ENCODE data around the gene ATP8A2. TPM values are rescaled to one million over a fixed set of nuclear protein-coding genes. Genes with fewer than 3 reads are reported as not detected.

ATP8A2 gene
- total and polyA plus RNA-seq, 7 donors: under 0.01 to 2.2 (median 1.2) TPM; not detected in 1

DNA sequence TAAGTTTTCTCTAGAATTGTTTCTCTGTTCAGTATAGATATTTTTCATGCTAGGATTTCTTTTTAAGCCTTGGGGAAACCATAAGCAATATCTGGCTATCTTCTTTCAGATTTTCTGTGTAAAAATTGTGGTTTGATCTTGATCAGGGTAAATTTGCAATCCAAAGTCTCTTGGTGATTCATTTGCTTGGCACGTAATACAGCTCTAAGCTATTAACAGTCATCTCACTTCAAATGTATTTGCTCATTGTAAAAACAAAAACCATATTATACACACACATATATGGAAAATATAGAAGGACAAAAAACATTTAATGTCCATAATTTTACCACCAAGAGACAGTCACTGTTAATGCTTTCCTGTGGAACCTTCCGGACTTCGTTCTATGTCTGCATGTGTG lies 489.1 kb downstream of the ATP8A2 start:
- Histone ChIP-seq H3K27me3 (no peaks in the 10 kb centered on the region), H3K9me3 (no peaks in the 10 kb centered on the region), H3K4me1 (no peaks in the 10 kb centered on the region), H3K4me3 (no peak overlapping the region), H3K36me3 (no peaks in the 10 kb centered on the region), H3K27ac (no peak overlapping the region)
- TF ChIP-seq EP300 (IDR thresholded peaks at IDR 0.05) (no peak), POLR2AphosphoS5 (IDR thresholded peaks at IDR 0.05) (no peak), POLR2A (IDR thresholded peaks at IDR 0.05) (no peak)
- TF ChIP-seq, protein P1, sequence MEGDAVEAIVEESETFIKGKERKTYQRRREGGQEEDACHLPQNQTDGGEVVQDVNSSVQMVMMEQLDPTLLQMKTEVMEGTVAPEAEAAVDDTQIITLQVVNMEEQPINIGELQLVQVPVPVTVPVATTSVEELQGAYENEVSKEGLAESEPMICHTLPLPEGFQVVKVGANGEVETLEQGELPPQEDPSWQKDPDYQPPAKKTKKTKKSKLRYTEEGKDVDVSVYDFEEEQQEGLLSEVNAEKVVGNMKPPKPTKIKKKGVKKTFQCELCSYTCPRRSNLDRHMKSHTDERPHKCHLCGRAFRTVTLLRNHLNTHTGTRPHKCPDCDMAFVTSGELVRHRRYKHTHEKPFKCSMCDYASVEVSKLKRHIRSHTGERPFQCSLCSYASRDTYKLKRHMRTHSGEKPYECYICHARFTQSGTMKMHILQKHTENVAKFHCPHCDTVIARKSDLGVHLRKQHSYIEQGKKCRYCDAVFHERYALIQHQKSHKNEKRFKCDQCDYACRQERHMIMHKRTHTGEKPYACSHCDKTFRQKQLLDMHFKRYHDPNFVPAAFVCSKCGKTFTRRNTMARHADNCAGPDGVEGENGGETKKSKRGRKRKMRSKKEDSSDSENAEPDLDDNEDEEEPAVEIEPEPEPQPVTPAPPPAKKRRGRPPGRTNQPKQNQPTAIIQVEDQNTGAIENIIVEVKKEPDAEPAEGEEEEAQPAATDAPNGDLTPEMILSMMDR (IDR thresholded peaks at IDR 0.05): no peak
- WGBS, 2 donors: 65 to 77% methylated on average over 3 of the region's 3 CpGs
- no peak for DNase-seq
- intact Hi-C loops (cut with DNase I): no loop called here

DNA sequence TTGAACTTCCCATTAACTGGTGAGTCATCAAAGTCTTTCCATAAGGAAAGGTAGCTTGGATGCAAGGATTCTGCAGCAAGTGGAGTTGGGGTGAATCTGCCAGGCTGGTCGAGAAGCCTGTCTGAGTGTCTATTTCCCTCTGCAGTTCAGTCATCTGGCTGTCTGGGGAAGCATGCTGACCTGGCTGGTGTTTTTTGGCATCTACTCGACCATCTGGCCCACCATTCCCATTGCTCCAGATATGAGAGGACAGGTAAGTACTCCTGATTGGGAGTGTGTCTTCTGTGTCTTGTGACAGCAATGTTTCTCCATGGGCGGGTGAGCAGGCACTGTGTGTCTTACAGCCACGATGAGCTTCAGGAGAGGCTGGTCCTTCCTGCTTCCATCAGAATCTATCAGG lies 490.4 kb downstream of the ATP8A2 start:
- no peaks in the 10 kb centered on the region for H3K4me1 ChIP-seq
- no peak overlapping the region for H3K27ac ChIP-seq
- no peak overlapping the region for H3K4me3 ChIP-seq
- DNase-seq: no peak
- intact Hi-C loops (cut with DNase I): no loop called here
- H3K9me3 ChIP-seq: no peaks in the 10 kb centered on the region
- WGBS, 2 donors: 62 to 78% methylated on average over 4 of the region's 4 CpGs
- H3K27me3 ChIP-seq: no peaks in the 10 kb centered on the region
- H3K36me3 ChIP-seq: no peaks in the 10 kb centered on the region
- TF ChIP-seq, protein P1 (IDR thresholded peaks at IDR 0.05): no peak
- TF ChIP-seq POLR2A (IDR thresholded peaks at IDR 0.05): no peak
- TF ChIP-seq POLR2AphosphoS5 (IDR thresholded peaks at IDR 0.05): no peak
- TF ChIP-seq EP300 (IDR thresholded peaks at IDR 0.05): no peak

DNA sequence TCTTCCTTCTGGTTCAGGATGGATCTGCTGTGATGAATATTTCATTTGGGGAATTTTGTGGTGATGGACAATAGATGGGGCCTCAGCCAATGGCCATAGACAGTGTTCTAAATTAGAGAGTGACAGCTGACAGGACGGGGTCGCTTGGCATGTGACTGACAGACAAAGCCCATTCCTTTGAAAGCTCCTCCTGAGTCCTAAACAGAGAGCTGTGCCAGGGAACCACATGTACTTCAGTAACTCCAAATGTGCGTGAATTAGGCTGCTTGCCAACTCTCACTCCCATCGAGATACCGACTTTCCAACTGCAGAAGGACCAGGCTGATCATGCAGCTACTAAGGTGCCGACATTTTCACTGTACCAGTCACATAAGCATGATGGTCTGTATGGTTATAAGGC lies 492.3 kb downstream of the ATP8A2 start:
- no peaks in the 10 kb centered on the region for H3K36me3 ChIP-seq
- no peaks in the 10 kb centered on the region for H3K9me3 ChIP-seq
- no peak overlapping the region for H3K4me3 ChIP-seq
- H3K4me1 ChIP-seq: no peaks in the 10 kb centered on the region
- H3K27me3 ChIP-seq: no peaks in the 10 kb centered on the region
- intact Hi-C loops (cut with DNase I): no loop called here
- 79 to 90% methylated on average over 6 of the region's 6 CpGs for WGBS, 2 donors
- no peak for TF ChIP-seq POLR2AphosphoS5 (IDR thresholded peaks at IDR 0.05)
- TF ChIP-seq, protein P1 (IDR thresholded peaks at IDR 0.05): no peak
- TF ChIP-seq POLR2A (IDR thresholded peaks at IDR 0.05): no peak
- TF ChIP-seq EP300 (IDR thresholded peaks at IDR 0.05): no peak
- DNase-seq: no peak
- no peak overlapping the region for H3K27ac ChIP-seq

DNA sequence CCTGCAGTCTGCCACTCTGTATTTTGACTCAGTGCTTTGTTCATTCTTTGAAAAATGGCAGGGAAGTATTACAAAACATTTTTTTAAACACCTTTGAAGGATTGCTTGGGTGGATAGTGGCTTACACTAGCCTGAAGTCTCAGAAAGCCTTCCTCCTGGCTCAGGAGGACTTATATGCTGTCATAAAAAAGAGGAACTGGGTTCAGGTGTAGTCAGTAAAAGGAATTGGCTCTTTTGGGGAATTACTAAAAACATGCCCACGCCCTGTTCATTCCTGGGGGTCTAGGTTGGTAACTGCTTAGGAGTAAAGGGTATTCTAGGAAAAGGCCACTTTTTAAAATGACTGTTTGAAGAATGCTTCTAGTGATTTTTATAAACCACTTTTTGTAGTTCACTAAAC lies 493.2 kb downstream of the ATP8A2 start:
- Histone ChIP-seq H3K4me3 (no peak overlapping the region), H3K27ac (no peak overlapping the region), H3K4me1 (no peaks in the 10 kb centered on the region), H3K27me3 (no peaks in the 10 kb centered on the region), H3K9me3 (no peaks in the 10 kb centered on the region), H3K36me3 (no peaks in the 10 kb centered on the region)
- intact Hi-C loops (cut with DNase I): no loop called here
- TF ChIP-seq POLR2A (IDR thresholded peaks at IDR 0.05): no peak
- no peak for TF ChIP-seq POLR2AphosphoS5 (IDR thresholded peaks at IDR 0.05)
- no peak for DNase-seq
- 79 to 88% methylated on average over 1 of the region's 1 CpG for WGBS, 2 donors

DNA sequence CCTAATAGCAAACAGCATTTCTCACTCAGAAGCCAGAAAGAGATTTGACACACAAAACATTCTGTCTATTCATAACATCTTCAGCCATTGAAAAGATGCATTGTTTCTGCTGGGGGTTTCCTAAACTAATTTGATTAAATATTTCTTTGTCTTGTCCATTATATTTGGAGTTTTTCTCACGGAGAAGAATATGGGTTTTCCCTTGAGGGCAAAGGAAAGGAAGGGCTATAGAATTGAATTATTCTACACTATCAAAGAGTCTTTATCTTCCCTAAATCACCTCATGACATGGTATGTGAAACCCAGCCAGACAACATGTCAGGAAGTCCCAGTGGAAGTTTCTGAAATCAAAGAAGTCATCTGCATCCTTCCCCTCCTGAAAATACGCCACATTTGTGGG lies 493.6 kb downstream of the ATP8A2 start:
- TF ChIP-seq EP300 (IDR thresholded peaks at IDR 0.05) (no peak), POLR2A (IDR thresholded peaks at IDR 0.05) (no peak), POLR2AphosphoS5 (IDR thresholded peaks at IDR 0.05) (no peak)
- TF ChIP-seq, protein P1 (IDR thresholded peaks at IDR 0.05): no peak
- Histone ChIP-seq H3K4me3 (no peak overlapping the region), H3K27me3 (no peaks in the 10 kb centered on the region), H3K9me3 (no peaks in the 10 kb centered on the region), H3K36me3 (no peaks in the 10 kb centered on the region), H3K27ac (no peak overlapping the region), H3K4me1 (no peaks in the 10 kb centered on the region)
- WGBS, 2 donors: 69 to 70% methylated on average over 2 of the region's 2 CpGs
- DNase-seq: no peak
- intact Hi-C loops (cut with DNase I): no loop called here
